HuH-7.5 (cell line): ENCODE measurements around the gene PKIG.

ENCODE experiments used
- DNase-seq: peaks from one replicate; pipeline ENCODE4 v3.0.0; 2011; ENCODE audit warnings: low spot score

Gene PKIG

DNA sequence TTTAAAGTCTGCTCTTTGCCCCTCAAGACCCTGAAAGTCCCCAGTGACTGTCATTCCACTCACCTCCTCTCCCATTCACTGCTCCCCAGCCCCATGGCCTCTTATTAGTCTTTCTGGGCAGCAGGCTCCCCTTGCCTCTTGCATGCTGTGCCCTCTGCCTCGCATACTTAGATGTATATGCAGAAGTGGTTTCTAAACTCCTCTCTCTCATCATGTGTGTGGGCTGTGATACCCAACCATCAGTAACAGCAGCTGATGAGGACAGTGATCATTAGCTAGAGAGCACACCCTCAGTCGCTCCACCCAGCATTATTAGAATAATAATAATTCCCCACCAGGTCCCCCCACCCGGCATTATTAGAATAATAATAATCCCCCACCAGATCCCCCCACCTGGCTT lies 14.5 kb downstream of the PKIG start:
- no peak for DNase-seq

DNA sequence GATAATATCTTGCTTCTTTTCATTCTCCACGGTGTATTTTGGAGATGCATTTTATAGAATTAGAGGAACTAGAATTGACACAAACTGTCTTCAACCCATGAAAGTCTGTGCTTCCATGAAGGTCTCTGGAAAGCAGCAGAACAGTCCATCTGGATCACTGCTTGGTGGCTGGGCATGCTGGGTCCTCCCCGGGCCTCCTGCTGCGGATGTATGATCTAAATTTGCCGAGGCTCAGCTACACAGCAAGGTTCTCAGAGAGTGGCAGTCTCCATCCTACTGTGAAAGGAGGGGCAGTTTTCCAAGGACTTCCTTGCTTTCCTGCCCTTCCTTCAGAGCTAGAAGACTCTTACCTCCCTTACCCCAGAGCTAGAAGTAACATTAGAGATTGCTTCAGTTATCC lies 15.1 kb downstream of the PKIG start:
- no peak for DNase-seq

DNA sequence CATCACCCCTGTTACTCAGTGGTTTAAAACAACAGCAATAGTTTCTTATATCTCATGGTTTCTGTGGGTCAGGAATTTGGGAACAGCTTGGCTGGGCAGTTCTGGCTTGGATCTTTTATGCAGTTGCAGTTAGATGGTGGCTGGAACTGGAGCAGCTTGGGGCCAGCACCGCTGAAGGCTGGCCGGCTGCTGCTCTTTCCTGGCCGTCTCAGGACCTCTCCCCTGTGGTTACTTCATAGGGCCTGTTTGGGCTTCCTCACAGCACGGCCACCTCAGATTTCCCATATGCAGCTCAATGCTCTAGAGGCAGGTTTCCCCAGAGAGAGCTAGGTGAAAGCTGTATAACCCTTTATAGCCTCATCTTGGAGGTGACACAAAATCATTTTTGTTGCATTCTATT lies 15.6 kb downstream of the PKIG start:
- no peak for DNase-seq

DNA sequence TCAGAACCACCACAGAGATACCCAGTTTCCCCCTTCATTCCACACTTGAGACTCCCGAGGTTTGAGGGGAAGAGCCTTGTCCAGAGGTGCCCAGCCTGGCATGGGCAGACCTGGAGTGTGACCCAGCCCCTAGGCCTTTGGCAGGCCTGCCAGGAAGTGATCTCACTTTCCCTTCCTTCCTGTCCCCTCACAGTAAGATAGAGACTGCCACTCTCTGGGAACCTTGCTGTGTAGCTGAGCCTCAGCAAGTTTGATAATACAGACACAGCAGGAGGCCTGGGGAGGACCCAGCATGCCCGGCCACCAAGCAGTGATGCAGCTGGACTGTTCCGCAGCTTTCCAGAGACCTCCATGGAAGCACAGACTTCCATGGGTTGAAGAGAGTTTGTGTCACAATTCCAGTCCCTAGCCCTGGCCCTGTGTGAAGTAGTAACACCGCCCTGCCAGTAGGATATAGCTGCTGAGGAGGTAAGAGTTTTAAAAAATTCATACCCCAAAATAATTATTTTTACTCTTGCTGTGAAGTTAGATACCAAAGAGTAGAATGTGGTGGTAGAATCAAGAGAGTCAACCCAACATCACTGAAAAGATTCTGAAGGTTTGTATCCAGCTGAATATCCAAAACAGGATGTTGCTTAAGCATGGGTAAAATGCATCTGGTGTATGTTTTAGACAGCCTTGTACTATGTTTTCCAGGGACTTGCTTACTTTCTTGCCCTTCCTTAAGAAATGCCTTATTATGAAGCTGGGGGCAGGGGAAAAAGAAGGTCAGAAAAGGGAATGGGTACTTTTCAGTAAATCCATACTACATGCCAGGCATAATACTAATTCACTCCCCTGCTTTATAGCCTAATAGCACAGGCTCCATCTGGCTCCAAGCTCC lies 16.3 kb downstream of the PKIG start:
- no peak for DNase-seq

DNA sequence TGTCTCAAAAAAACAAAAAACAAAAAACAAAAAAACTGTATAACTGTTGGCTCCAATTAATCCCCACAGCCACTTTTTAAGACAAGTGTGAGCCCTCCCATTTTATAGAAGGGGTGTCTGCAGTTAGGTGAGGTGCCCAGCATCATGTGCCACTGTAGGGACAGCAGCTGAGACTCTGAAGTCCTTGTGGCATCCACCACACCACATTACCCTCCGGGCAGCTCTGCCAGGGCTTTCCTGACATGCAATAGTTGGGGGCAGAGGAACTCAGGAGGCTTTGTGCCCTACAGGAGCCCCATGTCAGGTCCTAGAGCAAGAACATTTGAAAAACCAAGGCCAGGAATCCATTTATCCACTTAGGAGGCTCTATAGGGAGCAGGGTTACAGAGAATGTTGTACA lies 17.3 kb downstream of the PKIG start:
- DNase-seq = no peak

DNA sequence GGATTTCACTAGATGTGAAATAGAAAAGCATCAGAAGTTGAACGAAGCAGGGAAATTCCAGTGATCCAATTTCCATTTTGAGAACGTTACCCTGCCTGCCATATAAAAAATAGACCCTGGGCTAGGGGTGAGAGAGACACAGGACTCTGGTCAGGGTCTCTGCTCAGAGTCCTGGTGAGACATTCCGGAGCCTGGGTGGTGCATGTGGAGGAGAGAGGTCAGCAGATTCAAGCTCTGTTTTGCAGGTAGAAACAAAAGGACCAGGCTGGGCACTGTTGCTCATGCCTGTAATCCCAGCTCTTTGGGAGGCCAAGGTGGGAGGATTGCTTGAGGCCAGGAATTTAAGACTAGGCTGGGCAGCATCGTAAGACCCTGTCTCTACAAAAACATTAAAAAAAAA lies 17.9 kb downstream of the PKIG start:
- DNase-seq = no peak

DNA sequence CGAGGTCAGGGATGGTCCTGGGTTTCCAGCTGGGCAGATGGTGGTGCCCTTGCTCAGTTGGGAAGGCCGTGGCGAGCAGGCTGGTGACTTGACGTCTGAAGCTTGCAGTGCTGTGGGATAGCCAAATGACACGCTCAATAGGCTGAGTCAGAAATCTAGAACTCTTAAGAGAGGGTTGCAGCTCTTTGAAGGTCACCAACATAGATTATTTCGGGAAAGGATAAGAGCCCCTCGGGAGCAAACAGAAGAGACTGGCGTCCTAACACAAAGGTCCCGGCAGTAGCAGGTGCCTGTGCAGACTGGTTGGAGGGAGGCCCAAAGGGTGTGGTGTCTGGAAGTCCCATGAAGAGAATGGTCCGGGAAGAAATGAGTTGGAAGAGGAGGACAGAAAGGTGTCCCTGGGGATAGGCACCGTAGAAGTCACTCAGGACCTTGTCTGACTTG lies 18.4 kb downstream of the PKIG start:
- DNase-seq = no peak

DNA sequence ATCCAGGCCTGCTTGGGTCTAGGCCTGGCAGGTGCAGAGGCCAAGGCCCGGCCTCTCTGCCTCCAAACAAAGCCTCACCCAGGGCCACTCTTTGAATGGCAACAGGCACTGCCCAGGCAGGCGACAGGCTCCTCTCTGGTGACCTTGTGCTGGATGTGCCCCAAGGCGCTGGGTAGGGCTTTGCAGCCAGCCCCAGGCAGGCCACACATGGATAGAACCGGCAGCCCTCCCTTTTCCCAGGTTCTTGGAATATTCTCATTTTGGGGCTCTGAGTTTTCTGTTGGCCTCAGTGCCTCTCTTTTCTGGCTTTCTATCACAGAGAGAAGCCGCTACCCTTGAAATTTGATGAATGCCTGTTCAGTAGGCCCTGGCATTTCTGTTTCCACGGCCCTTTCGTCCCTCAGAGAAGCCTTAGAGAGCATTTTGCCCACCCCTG lies 18.9 kb downstream of the PKIG start:
- DNase-seq = no peak

DNA sequence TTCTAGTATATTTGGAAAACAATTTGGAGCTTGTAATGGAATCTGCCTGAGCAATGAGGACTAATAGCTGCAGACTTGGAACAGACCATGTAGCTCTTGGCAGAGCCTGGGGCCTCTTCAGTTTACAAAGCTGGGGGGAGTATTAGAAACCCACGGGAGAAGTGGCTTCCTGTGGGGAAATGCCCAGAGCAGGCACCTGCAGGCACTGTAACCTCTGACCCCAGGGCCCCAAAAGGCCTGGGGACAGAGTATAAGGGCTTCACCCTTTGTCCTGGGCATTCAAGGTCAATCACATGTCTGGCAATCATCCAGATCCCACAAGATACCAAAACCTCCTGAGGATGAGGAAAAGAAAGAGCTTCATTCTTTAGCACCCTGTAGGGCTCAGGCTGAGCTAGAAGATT lies 19.4 kb downstream of the PKIG start:
- DNase-seq = no peak

DNA sequence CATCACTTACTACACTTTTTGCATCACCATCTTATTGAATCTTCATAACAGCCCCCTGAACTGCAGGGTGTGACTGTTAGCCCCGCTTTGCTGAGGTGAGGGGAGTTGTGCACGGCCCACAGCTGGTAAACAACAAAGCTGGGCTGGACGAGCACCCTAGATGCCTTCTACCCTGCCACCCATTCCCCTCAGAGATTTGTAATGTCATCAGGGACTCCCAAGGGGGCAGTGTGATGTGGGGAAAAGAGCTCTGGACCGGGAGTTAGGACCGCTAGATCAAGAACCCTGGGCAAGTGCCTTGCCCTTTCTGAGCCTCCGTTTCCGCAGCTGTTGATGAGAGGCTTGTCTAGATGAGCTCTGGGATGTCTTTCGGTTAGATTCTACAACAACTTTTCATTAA lies 20.9 kb downstream of the PKIG start:
- no peak for DNase-seq

DNA sequence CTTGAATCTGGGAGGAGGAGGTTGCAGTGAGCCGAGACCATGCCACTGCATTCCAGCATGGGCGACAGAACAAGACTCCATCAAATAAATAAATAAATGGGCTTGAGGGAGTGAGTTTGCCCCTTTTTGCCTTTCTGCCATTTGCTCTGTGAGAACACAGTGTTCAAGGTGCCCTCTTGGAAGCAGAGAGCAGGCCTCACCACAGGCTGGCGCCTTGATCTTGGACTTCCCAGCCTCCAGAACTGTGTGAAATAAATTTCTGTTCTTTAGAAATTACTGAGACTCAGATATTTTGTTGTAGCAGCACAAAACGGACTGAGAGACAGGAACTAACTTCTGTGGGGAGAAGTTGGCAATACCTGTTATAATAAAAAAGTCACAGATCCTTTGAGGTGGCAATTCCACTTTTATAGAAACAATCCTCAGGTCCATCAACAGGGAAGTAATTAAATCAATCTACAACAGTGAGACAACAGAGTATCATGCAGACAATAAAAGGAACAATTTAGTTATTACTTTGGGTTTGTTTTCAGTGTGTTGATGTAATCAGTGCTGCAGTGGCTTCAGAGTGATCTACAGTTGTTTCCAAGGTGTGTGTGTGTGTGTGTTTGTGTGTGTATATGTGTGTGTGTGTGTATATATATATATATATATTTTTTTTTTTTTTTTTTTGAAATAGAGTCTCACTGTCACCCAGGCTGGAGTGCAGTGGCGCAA lies 24.5 kb downstream of the PKIG start:
- no peak for DNase-seq

DNA sequence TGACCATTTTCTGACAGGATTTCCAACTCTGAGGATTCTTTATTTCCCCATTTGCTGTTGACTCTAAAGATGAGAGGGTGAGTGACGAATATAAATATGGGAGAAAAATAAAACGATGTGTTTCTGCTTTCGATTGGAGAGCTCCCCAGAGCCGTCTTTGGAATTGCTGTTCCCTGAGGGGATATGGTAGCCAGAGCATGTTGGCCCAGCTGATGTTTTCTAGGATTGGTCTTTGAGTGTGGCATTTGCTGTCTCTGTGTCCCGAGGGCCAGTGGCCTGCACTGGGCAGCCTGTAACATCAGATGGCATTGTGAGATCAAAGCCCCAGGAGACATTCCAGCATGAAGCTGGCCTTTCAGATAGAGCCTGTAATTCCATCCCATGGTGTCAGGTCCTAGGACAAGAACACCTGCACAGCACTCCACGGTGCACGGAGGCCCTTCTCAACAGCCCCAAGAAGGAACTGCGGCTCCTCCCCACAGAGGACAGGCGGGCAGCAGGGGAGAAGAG lies 26.7 kb downstream of the PKIG start:
- DNase-seq = no peak

DNA sequence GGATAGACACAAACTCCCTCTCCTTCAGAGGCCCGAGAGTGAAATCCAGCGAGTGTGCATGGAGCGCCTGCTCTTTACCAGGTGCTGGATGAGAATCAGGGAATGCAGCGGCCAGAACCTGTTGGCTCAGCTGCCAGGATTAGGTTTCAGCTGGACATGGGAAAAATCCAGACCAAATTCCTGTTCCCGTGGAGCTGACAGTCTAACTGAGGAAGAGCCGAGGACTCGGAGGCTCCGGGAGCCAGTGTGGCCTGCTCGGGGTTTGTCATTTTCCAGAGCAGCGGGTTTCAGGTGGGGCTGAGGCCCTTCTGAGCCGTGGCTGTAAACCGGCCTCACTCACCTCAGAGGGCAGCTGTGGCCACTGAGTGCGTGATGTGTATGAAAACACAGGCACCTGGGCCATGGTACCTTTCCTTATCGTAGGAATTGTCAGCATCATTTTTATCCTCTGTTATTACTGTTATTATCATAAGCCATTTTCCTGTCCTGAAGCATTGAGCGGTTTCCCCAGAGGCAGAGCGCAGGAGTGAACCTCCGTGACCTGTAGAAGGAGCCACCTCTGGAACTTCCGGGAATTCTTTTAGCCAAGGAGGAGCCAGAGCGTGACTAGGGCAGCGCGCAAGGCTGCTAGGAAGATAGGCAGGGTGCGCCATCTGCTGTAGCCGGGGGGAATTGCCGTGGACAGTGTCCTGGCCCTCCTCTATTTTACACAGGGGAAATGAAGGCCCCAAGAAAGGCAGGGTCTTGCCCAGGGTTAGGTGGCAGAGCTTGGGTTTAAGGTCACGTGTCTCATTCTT lies 27.3 kb downstream of the PKIG start:
- peak; percentile 95 for DNase-seq

DNA sequence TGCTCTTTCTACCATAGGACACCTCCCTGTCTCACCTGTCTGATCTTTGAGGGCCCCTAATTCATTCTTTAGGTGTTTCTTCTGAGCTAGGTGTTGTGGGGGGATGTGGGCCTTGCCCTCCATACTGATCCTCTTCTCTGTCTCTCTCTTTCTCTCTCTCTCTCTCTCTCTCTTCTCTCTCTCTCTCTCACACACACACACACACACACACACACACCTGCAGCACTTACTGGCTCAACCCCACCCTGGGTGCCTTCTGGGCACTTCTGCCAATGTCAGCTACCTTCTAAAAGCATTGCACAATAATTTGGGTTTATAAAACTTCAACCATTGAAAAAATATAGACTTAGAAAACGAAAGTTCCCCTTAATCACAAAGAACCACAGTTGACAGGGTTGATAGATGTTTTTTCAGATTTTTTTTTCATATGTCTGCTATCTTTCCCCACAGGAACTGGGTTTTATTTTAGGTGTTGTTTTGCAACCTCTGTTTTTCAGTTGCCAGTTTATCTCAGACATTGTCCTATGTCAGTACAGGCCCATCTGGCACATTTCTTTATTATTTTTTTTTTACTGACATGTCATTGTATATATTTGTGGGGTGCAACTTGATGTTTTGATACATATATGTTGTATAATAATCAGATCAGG lies 28.1 kb downstream of the PKIG start:
- no peak for DNase-seq

DNA sequence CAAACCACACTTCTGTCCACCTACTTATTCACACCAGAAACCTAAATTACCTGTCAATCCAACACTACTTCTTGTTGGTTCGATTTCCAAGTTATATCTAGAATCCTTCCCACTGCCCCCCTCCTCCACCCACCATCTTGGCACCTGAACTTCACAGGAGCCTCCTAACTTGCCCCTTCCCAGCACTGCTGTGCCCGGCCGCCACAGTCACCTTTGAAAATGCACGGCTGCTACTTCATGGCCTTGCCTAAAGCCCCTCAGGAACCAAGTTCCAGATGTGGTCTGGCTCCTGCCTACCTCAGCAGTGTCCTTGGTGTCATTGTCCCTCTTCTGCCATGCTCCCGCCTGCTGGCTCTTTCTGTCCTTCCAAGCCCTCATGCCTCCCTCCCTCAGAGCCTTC lies 31.2 kb downstream of the PKIG start:
- DNase-seq = no peak

DNA sequence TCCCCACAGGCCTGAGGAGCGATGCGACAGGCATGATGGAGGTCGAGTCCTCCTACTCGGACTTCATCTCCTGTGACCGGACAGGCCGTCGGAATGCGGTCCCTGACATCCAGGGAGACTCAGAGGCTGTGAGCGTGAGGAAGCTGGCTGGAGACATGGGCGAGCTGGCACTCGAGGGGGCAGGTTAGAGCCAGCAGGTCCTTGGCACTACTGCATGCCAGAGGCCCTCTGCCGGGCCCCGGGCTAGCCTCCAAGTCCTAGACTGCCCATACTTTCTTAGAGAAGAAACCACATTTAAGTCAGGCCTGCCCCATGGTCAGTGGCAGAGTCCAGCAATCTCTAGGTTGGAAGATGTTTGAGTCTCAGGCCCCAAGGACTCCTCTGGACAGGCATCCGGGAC lies 32.1 kb downstream of the PKIG start:
- DNase-seq = no peak

DNA sequence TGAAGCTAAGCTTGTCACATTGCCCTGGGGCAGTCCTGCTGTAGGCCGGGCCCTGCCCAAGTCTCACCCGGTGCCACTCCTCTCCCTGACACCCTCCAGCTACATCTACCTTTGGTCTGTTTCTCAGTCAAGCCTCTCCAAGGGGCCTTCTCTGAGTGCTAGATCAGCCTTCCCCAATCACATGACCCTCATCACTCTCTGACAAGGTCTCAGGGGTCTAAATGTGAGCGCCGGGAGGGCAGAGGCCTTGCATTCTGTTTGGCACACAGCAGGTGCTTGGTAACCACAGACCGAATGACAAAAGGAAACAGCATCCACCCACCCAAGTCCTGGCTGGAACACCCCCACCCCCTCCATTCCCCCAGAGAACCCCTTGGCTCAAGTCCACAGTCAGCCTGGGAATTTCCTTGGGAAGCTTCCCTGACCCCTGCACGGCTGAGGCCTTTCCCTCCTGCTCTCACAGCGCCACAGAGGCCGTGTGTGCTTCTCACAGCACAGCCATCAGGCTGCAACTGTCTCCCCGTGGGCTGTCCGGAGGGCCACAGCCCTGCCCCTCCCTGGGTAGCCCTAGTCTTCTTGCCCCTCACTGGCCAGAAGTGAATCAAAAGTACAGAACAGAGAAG lies 32.9 kb downstream of the PKIG start:
- DNase-seq = no peak

DNA sequence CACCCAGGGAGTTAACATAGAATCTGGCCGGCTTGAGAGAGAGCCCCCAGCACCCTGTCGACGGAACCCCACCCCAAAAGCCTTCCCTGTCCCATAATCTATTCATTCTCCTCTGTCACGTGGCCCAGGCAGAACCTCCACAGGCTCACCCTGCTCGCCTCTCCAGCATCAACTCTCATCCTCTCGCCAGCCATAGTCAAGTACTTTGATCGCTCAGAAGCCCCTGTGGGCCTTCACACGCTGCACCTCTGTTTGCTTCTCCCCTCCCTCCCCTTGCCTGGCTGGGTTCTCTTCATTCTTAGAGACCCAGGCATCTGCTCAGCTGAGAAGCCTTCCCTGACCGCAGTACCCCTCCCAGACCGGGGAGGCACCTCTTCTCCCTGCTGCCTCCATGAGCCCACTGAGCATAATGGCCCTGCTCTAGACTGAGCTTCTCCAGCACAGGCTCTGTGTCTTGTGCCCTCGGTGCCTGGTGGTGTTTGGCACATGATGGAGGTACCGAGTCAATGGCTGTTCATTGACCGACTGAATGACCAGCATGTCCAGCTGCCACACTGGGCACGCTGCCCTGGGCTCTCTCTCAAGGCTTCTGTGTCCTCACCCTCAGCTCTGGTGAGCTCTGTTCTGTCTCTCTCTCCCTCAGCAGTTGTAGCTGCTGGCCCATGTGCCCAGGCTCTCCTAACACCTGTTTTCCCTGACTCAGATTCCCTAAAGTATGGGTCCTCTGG lies 33.7 kb downstream of the PKIG start:
- DNase-seq = no peak

DNA sequence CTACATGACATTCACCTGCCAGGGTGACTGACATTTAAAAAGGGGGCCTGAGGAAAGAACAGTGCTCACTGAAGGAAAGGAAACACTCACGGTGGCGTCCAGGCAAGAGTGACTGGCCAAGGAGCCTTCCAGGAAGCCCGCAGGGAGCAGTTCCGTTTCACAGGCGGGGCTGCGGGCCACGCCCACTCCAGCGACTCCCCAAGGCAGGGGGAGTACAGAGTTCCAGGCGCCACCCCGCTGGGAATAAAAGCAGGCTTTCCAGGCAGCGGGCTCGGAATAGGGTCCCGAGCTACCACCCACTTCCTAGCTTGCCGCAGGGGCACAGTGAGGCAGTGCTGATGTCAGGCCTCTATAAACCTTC lies 34.2 kb downstream of the PKIG start:
- DNase-seq = no peak

DNA sequence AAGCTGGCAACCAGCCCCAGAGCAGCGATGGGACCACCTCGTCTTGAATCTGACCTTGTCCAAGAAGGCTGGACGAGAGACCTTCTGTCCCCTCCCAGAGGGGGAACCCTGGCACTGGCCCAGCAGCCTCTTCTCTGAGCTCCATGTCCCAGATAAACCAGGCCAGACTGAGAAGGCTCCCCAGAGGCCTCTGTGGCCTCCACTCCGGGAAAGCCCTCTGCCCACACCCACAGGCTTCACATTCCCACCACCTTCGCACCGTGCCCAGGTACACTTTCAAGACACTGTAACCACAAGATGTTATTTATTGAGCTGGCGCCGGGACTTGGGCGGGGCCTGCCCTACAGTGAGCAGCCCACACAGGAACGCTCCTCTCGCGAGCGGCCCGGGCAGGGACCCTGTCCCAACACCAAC lies 35.9 kb downstream of the PKIG start:
- DNase-seq = no peak

DNA sequence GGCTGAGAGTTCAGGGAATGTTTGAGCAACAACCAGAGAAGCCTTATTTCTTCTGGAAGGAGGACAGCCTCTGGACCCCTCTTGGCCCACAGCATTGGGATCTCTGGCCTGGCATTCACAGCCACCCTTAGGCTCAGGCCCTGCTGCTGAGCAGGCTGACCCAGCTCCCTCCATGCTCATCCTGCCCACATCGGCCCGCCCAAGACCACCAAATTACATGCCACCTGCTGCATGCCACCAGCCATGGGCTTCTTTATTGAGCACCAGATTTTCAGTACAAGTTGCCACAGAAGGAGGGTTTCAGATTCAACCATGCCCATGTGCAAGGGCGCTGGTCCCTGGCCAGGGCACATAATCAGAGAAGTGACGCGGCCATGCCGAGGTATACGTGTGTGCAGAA lies 36.9 kb downstream of the PKIG start:
- no peak for DNase-seq
